ENCODE data around the gene GLYR1.

The GLYR1 gene

GRCh38 chr16:4820652-4821051, 26.4 kb downstream of the GLYR1 start:
- TF ChIP-seq GATA2 (IDR thresholded peaks at IDR 0.05; ENCODE audit: low read depth, low read length) (no peak), GATA3 (IDR thresholded peaks at IDR 0.05; ENCODE audit: low read depth, low read length) (no peak)

GRCh38 chr16:4814542-4815173, 32.4 kb downstream of the GLYR1 start:
- no peak for TF ChIP-seq GATA3 (IDR thresholded peaks at IDR 0.05; ENCODE audit: low read depth, low read length)
- TF ChIP-seq GATA2 (IDR thresholded peaks at IDR 0.05; ENCODE audit: low read depth, low read length), result no peak

- TF ChIP-seq GATA2 (IDR thresholded peaks at IDR 0.05; ENCODE audit: low read depth, low read length), result no peak
- no peak for TF ChIP-seq GATA3 (IDR thresholded peaks at IDR 0.05; ENCODE audit: low read depth, low read length)
Measured at GRCh38 chr16:4814046-4814445, 33.0 kb downstream of the GLYR1 start.

GRCh38 chr16:4813251-4814003, 33.7 kb downstream of the GLYR1 start:
- no peak for TF ChIP-seq GATA2 (IDR thresholded peaks at IDR 0.05; ENCODE audit: low read depth, low read length)
- TF ChIP-seq GATA3 (IDR thresholded peaks at IDR 0.05; ENCODE audit: low read depth, low read length), result no peak

- no peak for TF ChIP-seq GATA2 (IDR thresholded peaks at IDR 0.05; ENCODE audit: low read depth, low read length)
- no peak for TF ChIP-seq GATA3 (IDR thresholded peaks at IDR 0.05; ENCODE audit: low read depth, low read length)
Measured at GRCh38 chr16:4811773-4812172, 35.3 kb downstream of the GLYR1 start.

GRCh38 chr16:4811242-4811641, 35.8 kb downstream of the GLYR1 start:
- TF ChIP-seq GATA3 (IDR thresholded peaks at IDR 0.05; ENCODE audit: low read depth, low read length) (no peak), GATA2 (IDR thresholded peaks at IDR 0.05; ENCODE audit: low read depth, low read length) (no peak)

GRCh38 chr16:4806280-4806679, 40.8 kb downstream of the GLYR1 start:
- TF ChIP-seq GATA3 (IDR thresholded peaks at IDR 0.05; ENCODE audit: low read depth, low read length), result no peak
- TF ChIP-seq GATA2 (IDR thresholded peaks at IDR 0.05; ENCODE audit: low read depth, low read length), result no peak

GRCh38 chr16:4805231-4805630, 41.9 kb downstream of the GLYR1 start:
- TF ChIP-seq GATA3 (IDR thresholded peaks at IDR 0.05; ENCODE audit: low read depth, low read length) (no peak), GATA2 (IDR thresholded peaks at IDR 0.05; ENCODE audit: low read depth, low read length) (no peak)

- TF ChIP-seq GATA3 (IDR thresholded peaks at IDR 0.05; ENCODE audit: low read depth, low read length) (no peak), GATA2 (IDR thresholded peaks at IDR 0.05; ENCODE audit: low read depth, low read length) (no peak)
Measured at GRCh38 chr16:4803898-4804762, 43.0 kb downstream of the GLYR1 start.

GRCh38 chr16:4803401-4803844, 43.7 kb downstream of the GLYR1 start:
- no peak for TF ChIP-seq GATA3 (IDR thresholded peaks at IDR 0.05; ENCODE audit: low read depth, low read length)
- TF ChIP-seq GATA2 (IDR thresholded peaks at IDR 0.05; ENCODE audit: low read depth, low read length), result no peak

GRCh38 chr16:4802659-4803287, 44.3 kb downstream of the GLYR1 start:
- TF ChIP-seq GATA3 (IDR thresholded peaks at IDR 0.05; ENCODE audit: low read depth, low read length) (no peak), GATA2 (IDR thresholded peaks at IDR 0.05; ENCODE audit: low read depth, low read length) (no peak)

- TF ChIP-seq GATA3 (IDR thresholded peaks at IDR 0.05; ENCODE audit: low read depth, low read length) (no peak), GATA2 (IDR thresholded peaks at IDR 0.05; ENCODE audit: low read depth, low read length) (no peak)
Measured at GRCh38 chr16:4801962-4802658, 45.0 kb downstream of the GLYR1 start, which contains the start of gene ROGDI. Gene ROGDI (minus strand): TSS chr16:4802633. CDS start chr16:4802571, 62 bp downstream.

All from SH-SY5Y (cell line).